Measurements from ENCODE around the gene DNAH3.
"Not testable (repeated sequence)": the region's sequence is repeated elsewhere in the genome, so short reads cannot be mapped to it uniquely, and the experiment has no call there.

The DNAH3 gene

GRCh38 chr16:21070564-21070963 lies 80.1 kb downstream of the DNAH3 start:
- DNase-seq (ENCODE audit: low read depth, low spot score) = no peak

DNA sequence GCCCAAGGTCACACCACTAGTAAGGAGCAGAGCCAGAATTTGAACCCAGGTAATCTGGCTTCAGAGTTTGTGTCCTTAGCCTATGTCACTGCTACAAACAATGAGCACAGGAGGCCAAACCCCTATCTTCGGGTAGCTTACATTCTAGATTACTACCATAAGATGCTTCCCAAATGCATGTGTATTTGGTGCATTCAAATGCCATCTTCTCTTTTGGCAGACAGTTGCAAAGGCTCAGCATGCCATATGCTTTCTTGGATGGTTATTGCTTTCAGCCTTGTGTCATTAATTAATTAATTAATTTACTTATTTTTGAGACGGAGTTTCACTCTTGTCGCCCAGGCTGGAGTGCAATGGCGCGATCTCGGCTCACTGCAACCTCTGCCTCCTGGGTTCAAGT lies 80.7 kb downstream of the DNAH3 start:
- no peak for DNase-seq (ENCODE audit: low read depth, low spot score)

GRCh38 chr16:21064203-21064602 lies 86.4 kb downstream of the DNAH3 start:
- no peak for DNase-seq (ENCODE audit: low read depth, low spot score)

GRCh38 chr16:21063314-21063713 lies 87.3 kb downstream of the DNAH3 start:
- not testable (repeated sequence) for DNase-seq (ENCODE audit: low read depth, low spot score)

- DNase-seq (ENCODE audit: low read depth, low spot score) = no peak
These were observed 90.6 kb downstream of the DNAH3 start for GRCh38 chr16:21060027-21060510.

DNA sequence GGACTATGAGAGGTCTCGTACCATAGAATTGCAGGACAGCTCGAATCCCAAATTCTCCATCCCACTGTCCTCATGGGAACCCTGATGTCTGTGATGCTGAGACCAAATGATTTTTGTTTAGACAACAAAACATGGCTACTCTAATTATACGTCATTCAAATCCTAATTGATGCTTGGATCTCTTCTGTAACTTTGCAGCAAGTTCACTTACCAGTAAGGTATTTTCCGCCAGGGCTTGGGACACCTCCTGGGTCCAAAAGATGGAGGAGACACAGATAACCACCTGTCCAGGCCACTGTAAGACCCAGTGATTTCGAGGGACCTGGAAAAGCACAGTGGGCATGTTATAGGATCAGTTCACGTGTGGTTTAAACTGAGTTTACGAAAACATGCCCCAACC lies 92.8 kb downstream of the DNAH3 start:
- DNase-seq (ENCODE audit: low read depth, low spot score) = no peak

GRCh38 chr16:21056396-21056795 lies 94.2 kb downstream of the DNAH3 start:
- no peak for DNase-seq (ENCODE audit: low read depth, low spot score)

DNA sequence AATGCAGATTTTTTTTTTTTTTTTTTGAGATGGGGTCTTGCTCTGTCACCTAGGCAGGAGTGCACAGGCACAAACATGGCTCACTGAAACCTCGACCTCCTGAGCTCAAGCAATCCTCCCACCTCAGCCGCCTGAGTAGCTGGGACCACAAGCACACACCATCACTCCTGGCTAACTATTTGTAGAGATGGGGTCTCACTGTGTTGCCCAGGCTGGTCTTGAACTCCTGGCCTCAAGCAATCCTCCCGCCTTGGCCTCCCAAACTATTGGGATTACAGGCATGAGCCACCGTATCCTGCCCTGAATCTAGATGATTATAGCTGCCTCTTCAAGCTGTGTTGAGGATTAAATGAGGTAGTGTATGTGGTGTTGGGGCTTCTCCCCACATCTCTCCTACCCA lies 94.9 kb downstream of the DNAH3 start:
- not testable (repeated sequence) for DNase-seq (ENCODE audit: low read depth, low spot score)

DNA sequence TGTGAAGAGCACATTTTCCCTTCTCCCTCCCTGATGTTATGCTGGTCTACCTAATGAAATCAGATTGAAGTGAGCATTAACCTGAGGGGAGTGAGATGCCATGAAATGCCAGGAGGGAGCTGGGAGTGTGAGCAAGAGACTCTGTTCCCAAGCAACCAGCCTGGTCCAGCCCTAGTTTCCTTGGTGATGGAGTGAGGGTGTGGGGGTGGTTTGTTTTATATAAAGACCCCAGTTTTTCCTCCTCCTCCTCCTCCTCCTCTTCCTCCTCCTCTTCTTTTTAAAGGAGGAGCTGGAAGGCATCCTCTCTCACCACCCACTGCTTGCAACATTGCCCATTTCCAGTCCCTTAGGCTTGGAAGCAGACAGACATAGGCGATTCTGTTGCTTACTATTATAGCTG lies 97.1 kb downstream of the DNAH3 start:
- no peak for DNase-seq (ENCODE audit: low read depth, low spot score)

DNA sequence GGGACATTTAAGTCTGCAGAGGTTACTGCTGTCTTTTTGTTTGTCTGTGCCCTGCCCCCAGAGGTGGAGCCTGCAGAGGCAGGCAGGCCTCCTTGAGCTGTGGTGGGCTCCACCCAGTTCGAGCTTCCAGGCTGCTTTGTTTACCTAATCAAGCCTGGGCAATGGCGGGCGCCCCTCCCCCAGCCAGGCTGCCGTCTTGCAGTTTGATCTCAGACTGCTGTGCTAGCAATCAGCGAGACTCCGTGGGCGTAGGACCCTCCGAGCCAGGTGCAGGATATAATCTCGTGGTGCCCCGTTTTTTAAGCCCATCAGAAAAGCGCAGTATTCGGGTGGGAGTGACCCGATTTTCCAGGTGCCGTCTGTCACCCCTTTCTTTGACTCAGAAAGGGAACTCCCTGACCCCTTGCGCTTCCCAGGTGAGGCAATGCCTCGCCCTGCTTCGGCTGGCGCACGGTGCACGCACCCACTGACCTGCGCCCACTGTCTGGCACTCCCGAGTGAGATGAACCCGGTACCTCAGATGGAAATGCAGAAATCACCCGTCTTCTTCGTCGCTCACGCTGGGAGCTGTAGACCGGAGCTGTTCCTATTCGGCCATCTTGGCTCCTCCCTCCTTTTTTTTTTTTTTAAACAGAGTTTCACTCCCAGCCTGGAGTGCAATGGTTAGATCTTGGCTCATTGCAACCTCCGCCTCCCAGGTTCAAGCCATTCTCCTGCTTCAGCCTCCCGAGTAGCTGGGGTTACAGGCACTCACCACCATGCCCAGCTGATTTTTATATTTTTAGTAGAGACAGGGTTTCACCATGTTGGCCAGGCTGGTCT lies 102.3 kb downstream of the DNAH3 start:
- not testable (repeated sequence) for DNase-seq (ENCODE audit: low read depth, low spot score)

GRCh38 chr16:21038197-21038596 lies 112.4 kb downstream of the DNAH3 start:
- DNase-seq (ENCODE audit: low read depth, low spot score) = no peak

DNA sequence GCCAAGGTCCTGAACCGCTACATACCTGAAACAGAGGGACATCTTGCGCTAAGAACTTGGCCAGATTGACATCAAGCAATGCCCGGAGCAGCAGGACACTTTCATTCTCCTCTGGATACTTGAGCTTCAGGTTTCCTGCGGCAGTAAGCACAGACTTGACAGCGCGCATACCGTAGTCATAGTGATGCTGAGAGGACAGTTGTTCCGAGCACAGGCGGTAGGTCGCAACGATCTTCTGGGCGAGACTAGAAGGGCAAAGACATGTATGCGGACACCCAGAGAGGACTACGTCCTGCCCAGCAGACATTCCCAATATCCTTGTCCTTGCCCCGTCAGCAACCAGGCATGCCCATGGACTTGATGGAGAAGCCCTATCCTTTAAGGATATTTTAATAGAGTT lies 112.9 kb downstream of the DNAH3 start:
- no peak for DNase-seq (ENCODE audit: low read depth, low spot score)

- no peak for DNase-seq (ENCODE audit: low read depth, low spot score)
These were observed 113.5 kb downstream of the DNAH3 start for GRCh38 chr16:21037168-21037567.

- no peak for DNase-seq (ENCODE audit: low read depth, low spot score)
These were observed 114.2 kb downstream of the DNAH3 start for GRCh38 chr16:21036471-21036870.

DNA sequence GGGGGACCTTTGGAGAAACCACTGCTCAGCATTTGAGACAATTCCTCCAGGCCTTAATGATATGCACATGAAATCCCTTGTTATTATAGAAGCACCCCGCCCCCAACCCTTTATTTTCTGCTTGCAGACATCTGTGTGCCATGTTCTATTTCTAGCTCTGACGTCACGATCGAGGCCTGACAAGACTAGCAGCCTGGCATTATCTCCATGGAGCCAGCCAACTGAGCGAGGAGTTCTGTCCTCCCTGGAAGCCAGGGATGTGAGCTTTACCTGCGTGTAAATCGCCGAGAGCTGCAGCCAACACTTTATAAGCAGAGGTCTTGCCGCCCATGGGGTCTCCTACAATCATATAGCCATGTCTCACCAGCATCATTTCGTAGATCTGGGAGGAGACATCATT lies 116.9 kb downstream of the DNAH3 start:
- no peak for DNase-seq (ENCODE audit: low read depth, low spot score)

- no peak for DNase-seq (ENCODE audit: low read depth, low spot score)
These were observed 117.4 kb downstream of the DNAH3 start for GRCh38 chr16:21033264-21033663.

GRCh38 chr16:21028728-21029127 lies 121.9 kb downstream of the DNAH3 start:
- no peak for DNase-seq (ENCODE audit: low read depth, low spot score)

DNA sequence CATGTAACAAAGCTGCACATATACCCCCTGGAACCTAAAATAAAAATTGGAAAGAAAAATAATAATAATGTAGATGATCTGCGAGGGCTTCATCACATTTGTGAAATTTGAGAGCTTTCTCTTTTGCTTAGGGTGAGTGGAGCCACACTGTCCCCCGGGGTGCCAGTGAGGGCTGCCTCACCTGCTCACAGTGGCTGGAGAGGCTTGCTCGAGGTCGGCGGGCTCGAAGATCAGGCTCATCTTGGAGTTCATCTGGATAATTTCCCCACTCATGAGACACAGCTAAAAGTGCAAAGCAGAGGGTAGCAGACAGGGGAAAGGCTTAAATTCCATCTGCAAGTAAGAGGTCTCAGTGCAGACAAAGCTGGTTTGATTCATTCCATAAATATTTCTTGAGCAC lies 123.8 kb downstream of the DNAH3 start:
- no peak for DNase-seq (ENCODE audit: low read depth, low spot score)

GRCh38 chr16:21023509-21024202 lies 127.0 kb downstream of the DNAH3 start:
- DNase-seq (ENCODE audit: low read depth, low spot score) = no peak

DNA sequence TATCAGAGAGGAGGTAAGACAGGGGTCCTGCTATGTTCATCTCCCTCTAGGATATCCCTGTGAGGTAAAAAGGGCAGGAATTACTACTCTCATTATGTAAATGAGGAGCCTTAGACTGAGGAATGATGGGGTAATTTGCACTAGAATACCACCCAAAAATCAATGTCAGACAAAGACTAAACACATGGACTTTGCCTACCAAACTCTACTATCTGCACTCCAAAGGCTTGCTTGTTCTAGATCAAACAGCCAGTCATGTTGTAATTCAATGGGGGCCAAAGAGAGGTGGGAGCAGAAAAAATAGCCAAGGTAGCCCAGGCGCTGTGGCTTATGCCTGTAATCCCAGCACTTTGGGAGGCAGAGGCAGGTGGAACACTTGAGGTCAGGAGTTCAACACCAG lies 129.3 kb downstream of the DNAH3 start:
- DNase-seq (ENCODE audit: low read depth, low spot score) = no peak

- DNase-seq (ENCODE audit: low read depth, low spot score) = no peak
These were observed 140.8 kb downstream of the DNAH3 start for GRCh38 chr16:21009815-21010214.

GRCh38 chr16:21005008-21005407 lies 145.6 kb downstream of the DNAH3 start:
- DNase-seq (ENCODE audit: low read depth, low spot score) = no peak

- no peak for DNase-seq (ENCODE audit: low read depth, low spot score)
These were observed 149.4 kb downstream of the DNAH3 start for GRCh38 chr16:21001262-21001661.
